NCI-H2107 (cell line): ENCODE results near the gene NUDT3.
"Not testable (repeated sequence)": the region's sequence is repeated elsewhere in the genome, so short reads cannot be mapped to it uniquely, and the experiment has no call there.

Source experiments
- DNase-seq: peaks from one replicate; lab custom pipeline; 2025; lab: John Stamatoyannopoulos, UW

The NUDT3 gene

DNA sequence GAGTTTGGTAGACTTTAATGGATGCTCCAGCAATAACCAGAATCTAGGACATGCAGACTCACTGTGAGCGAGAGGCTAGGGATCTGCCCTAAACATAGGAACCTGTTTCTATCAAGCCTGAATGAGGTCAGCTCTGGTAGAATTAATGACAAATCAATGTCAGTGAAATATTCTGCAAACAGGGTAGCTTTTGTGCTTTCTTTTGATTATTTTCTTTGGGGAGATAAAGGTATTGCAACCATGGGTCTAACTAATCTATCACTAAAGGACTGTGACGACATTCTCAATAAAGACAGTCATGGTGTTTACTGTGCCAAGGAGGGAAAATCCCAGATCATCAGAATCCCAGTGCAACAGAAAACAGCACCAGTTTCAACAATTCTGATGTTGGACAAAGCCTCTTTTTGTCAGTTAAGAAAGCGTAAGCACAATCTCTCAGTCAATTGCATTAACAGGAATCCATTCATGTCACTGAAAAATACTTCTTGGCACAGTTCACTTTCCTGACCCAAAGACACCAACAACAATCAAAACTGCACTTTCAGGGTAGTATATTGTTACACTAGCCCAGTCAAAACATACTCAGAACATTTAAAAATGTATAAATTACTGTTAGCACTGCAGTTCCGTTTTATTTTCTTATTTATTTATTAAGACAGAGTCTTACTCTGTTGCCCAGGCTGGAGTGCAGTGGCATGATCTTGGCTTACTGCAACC, 106.9 kb downstream of the NUDT3 start:
- DNase-seq, result no peak

DNA sequence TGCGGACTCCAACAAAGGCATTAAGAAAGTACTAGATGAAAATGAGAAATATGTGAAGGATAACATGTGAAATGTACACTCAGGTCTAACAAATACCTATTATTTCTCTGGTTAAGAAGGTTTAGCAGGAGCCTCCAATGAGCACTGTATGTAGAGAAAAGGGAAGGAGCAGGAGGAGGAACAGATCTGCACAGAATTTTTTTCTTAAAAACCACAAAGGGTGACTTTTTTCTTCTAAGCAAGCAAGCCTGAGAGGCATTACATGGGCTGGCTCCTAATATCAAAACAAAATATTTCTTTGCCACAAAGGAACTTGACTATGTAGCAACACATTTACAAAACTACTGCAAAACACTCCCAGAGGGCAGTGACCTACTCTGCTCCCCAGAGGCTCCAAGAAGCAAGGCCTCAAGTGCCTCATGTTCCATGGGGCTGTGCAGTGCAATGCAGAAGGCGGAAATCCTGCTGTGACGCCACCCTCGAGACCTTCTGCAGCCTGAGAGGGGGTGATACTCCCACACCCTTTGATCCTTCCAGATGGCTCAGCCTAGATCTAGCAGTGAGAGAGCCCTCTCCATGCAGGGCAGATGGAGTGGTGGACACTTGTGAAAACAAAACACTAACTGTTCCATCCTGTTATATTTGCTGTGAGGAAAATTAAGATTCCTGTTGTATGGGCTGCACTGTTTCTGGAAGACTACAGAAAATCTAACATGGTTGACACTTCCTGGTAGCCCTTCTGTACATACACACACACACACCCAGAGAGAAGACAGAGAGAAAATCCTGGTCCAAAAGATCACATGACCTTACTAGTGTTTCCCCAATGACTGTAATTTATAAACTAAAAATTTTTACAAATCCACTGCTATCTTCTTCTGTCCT, 107.7 kb downstream of the NUDT3 start:
- DNase-seq, result no peak

DNA sequence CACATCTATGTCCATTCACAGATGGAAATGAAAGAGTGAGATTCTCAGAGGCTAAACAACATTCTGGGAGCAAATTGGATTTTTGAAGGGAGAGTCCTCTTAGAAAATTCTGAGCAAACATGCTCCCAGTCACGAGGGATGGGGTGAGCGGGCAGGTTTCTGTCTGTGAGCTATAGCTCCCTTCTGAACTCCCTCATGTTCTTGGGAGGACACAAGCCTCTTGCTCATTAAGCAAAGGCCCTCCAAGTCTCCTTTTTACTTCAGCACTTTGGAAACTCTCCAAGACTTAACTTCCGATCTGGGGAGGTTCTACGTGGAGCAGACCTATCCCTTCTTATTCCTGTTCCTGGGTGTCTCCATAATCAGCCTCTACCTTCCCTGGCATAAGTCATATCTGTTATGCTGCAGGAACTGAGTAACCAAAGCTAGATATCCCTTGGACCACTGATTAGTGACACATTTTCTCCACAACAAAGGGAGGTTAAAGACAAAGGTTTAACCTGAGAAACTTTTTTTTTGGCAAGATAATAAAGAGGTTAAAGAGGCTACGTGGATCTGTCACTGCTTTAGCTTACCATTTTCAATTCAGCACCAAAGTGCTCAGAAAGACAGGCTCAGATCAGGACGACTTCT, 110.7 kb downstream of the NUDT3 start:
- DNase-seq, result no peak

DNA sequence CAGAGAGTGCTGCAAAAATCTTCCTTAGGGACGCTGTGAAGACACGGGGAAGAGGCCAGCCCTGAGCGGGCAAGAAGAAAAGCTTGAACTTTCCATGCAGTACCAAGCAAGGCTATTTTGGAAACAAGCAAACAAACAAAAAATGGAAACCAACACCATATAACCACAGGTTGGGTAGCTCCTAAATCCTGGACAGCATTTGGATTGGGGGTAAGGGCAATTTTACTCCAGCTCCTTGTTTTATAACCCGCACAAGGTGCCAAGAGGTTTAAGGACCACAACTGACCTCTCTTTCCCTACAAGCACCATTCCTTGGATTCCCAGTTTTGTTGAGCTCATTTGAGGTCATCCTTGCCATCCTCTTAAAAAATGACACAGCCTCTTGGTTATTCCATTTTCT, 112.3 kb downstream of the NUDT3 start:
- DNase-seq, result no peak

DNA sequence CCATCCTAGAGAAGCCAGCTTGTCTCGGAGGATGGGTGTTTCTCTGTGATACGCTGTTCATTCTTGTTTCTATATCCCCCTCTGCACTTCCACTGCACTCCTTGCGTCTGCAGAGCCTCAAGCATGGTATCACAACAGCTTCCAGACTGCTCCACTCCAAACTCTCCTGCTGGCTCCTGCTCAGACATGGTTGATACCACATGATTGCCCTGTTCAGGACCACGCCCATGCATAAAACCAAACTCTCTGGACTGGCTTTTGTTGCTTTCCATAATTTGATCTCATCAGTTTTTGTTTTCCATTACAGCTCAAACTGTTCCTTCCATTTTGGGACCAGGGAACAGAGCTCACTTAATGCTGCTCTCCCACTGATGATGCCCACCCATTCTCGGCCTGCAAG, 113.6 kb downstream of the NUDT3 start:
- DNase-seq, result no peak

DNA sequence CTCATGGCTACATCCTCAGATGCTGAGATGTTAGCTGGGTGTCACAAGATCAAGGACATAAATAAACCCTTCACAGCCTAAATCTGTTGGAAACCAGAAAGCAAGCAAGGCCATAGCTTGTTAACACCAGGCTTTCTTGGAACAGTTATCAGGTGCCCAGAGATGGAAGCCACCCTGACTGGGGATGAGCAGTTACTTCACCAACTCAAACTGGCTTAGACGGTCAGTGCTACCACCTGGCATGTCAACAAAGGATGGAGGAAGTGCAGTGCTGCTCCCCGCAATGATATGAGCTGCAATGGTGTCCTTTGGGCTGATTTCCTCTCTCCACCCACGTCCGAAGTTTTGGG, 114.7 kb downstream of the NUDT3 start:
- no peak for DNase-seq

DNA sequence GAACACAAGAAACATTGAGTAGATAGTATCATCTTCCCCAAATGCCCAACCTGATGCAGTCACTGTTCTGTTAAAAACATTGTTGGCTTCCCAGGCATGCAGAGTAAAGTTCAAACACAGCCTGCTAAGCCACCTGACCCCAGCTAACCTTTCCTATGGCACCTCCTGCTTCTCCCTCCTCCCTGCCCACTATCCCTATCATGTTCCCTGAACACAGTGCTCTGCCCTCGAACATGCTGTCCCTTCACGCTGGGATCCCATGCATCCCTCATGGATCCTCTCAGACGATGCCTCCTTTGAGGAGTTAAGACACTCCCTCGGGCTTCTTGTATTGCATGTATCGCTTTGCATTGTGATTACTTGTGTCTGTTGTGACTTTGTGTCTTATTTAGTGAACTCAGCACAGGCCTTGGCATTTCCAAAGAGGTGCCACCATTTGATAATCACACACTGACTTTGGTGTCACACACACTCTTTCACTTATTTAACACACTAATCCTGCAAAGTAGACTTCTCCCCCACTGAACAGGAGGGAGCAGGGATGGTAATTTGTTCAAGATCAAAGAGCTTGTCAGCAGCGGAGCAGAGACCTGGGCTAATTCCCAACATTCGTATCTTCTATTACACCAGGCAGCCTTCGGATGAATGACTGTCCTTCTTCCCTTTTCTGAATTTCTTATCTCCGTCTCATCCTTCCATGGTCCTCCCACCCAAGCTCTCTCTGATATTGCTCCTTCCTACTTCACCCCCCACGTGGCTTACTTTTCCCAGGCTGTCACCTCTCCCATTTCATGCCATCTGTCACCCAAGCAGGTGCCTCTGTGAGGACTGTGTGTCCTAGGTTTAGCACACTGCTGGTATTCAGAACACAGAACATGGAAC, 115.3 kb downstream of the NUDT3 start:
- no peak for DNase-seq

DNA sequence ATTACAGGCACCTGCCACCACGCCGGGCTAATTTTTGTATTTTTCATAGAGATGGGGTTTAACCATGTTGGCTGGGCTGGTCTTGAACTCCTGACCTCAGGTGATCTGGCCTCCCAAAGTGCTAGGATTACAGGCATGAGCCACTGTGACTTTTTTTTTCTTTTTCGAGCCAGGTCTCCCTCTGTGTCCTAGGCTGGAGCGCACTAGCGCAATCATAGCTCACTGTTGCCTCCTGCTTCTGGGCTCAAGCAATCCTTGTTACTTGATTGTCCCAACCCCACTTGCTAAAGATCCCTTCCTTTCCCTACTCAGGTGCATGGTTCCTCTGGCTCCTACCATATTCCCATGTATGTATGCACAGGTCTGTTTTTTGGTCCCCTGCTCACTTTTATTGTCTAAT, 116.3 kb downstream of the NUDT3 start:
- no peak for DNase-seq

DNA sequence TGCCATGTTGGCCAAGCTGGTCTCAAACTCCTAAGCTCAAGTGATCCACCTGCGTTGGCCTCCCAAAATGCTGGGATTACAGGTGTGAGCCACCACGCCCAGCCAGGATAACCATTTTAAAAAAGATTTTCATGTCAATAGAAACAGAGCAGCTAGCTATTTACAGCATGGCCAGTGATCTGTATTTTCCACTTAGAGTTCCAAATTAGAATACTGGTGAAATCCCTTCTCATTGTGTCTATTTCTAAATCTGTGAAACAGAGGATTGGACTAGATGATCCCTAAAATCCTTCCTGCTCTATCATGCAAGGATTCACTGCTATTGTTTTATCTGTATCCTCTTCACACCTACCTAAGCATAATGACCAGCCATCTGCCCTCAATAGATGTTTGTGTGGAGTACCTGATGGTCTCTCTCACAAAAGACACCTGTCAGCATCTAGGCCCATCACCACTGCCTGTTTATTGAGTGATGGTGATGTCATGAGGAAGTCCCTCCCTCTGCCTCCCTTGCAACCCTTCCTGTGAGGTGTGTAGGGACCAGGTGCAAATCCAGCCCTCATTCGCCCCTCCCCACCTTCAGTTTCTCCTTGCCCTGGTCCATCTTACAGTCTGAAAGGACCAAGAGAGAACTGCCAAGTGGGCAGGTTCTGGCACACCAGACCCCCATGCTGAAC, 117.2 kb downstream of the NUDT3 start:
- DNase-seq, result no peak

DNA sequence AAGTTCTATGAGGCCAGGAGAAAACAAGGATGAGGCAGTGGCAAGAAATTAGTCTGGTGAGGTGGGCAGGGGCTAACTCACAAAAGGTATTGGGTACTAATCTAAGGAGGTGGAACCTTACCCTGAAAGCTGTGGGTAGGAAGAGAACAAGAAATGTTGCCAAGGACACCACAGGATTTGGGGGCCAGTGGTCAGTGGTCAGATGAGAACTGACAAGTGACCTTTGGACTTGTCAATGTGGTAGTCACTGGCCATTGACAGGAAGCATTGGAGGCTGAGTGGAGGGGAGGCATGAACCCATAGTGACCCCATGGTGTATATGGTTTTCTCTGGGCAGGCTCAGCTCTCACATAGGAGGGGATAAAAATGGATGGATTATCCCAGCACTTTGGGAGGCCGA, 118.3 kb downstream of the NUDT3 start:
- no peak for DNase-seq

DNA sequence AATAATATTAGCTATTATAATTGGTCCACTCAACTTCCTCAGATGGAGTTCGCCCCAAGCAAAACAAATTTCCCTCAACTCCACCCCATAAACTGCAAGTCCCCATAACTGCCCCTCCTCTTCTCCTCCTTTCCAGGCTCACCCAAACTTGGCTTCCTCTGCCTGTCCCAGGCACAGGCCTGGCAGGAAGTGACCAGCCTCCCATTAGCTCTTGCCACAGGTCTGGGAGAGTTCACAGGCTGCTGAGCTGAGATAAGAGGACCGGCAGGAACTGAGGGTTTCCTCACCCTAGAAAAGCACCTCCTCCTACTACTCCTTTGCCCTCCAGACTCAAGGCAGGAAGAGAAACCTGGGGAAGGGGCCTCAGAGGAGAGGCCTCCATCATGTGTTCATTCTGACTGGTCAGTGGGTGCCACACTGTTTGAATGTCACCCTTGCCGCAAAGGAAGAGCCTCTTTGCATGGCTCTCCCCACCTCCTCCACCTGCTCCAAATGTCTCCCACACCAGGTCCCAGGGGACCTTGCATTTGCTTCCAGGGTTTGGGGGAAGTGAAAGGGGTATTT, 119.1 kb downstream of the NUDT3 start:
- no peak for DNase-seq

DNA sequence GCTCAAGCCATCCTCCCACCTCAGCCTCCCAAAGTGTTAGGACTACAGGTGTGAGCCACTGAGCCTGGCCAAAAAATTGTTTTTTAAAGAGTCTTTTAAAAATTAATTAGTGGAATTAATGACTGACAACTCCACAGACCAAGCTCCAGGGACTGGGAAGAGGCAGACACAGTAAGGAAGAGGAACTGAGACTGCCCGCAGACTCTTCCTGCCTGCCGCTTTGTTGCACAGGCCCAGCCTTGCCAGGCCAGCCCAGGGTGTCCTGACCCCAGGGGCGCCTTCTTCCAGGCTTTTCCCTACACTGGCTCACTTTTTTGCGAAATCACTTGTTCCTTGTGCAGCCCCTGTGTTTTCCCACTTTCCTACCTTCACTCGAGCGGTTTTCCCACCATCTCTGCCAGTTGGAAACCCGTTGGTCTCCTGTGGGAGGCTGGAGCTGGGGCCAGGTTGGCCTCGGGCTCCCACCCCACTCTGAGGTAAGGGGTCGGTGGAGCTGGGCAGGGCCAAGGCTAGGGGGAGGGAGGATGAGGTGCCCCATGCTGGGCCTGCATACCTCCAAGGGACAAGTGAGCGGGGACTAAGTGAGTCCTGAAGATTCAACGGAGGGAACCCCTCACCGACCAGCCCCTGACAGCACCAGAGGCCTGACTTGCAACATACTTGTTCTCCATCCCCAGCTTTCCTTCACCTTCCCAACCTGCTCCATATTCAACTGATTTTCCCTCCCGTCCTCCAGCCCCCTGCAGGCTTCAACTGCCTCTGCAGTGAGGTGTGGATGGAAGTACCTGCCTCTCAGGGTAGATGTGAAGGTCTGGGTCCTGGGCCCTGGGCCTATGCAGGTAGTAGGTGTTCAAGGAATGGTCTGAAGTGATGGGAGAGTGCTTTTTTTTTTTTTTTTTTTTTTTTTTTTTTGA, 120.2 kb downstream of the NUDT3 start:
- DNase-seq, result no peak

DNA sequence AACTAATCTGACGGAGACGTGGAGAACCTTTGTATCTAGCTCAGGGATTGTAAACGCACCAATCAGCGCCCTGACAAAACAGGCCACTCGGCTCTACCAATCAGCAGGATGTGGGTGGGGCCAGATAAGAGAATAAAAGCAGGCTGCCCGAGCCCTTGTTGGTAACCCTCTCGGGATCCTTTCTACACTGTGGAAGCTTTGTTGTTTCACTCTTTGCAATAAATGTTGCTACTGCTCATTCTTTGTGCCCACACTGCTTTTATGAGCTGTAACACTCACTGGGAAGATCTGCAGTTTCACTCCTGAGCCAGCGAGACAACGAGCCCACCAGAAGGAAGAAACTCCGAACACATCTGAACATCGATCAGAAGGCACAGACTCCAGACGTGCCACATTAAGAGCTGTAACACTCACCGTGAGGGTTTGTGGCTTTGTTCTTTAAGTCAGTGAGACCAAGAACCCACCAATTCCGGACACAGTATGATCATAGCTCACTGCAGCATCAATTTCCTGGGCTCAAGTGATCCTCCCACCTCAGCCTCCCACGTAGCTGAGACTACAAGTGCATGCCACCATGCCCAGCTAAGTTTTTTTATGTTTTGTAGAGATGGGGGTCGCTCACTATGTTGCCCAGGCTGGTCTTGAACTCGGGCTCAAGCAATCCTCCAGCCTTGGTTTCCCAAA, 122.7 kb downstream of the NUDT3 start:
- not testable (repeated sequence) for DNase-seq

DNA sequence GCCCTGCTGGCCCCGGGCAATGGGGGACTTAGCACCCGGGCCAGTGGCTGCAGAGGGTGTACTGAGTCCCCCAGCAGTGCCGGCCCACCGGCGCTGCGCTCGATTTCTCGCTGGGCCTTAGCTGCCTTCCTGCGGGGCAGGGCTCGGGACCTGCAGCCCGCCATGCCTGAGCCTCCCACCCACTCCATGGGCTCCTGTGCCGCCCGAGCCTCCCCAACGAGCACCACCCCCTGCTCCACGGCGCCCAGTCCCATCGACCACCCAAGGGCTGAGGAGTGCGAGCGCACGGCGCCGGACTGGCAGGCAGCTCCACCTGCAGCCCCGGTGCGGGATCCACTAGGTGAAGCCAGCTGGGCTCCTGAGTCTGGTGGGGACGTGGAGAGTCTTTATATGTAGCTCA, 123.3 kb downstream of the NUDT3 start:
- DNase-seq, result not testable (repeated sequence)

DNA sequence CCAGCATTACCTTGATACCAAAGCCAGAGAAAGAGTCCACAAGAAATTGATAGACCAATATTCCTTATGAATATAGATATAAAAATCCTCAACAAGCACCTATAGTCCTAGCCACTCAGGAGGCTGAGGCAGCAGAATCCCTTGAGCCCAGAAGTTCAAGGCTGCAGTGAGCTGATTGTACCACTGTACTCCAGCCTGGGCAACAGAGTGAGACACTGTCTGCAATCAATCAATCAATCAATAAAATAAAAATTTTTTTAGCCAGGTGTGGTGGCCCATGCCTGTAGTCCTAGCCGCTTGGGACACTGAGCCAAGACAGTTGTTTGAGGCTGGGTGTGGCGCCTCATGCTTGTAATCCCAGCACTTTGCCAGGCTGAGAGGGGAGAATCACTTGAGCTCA, 124.7 kb downstream of the NUDT3 start:
- DNase-seq, result no peak

DNA sequence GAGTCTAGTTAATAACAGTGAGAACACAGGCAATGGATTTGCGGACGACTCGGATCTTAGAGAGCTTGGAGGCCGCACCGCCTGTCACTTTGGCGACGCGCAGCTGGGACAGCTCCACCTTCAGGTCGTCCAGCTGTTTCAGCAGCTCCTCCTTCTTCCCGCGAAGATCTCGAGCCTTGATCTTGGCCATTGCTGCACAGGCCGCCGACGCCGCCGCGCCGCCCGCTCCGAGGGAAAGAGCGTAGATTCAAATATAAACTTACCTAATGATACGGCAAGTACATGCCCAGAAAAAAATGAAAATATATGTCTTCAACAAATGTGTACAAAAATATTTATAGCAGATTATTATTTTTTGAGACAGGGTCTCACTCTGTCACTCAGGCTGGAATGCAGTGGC, 129.0 kb downstream of the NUDT3 start:
- DNase-seq, result not testable (repeated sequence)

DNA sequence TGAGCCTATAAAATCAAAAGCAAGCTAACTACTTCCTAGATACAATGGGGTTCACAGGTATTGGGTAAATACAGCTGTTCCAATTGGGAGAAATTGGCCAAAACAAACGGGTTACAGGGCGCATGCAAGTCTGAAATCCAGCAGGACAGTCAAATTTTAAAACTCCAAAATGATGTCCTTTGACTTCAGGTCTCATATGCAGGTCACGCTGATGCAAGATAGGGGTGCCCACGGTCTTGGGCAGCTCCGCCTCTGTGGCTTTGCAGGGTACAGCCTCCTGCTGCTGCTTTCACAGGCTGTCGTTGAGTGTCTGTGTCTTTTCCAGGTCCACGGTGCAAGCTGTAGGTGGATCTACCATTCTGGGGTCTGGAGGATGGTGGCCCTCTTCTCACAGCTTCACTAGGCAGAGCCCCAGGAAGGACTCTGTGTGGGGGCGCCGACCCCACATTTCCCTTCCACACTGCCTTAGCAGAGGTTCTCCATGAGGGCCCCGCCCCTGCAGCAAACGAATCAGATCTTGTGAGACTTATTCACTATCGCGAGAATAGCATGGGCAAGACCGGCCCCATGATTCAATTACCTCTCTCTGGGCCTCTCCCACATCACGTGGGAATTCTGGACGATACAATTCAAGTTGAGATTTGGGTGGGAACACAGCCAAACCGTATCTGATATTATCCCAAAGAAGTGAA, 131.7 kb downstream of the NUDT3 start:
- no peak for DNase-seq

DNA sequence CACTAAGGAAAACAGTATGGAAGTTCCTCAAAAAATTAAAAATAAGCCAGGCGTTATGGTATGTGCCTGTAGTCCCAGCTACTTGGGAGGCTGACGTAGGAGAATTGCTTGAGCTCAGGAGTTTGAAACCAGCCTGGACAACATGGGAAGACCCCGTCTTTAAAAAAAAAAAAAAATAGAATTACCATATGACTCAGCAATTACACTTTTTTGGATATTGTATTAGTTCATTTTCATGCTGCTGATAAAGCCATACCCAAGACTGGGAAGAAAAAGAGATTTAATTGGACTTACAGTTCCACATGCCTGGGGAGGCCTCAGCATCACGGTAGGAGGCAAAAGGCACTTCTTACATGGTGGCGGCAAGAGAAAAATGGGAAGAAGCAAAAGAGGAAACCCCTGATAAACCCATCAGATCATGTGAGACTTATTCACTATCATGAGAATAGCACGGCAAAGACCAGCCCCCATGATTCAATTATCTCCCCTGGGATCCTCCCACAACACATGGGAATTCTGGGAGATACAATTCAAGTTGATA, 132.9 kb downstream of the NUDT3 start:
- no peak for DNase-seq

DNA sequence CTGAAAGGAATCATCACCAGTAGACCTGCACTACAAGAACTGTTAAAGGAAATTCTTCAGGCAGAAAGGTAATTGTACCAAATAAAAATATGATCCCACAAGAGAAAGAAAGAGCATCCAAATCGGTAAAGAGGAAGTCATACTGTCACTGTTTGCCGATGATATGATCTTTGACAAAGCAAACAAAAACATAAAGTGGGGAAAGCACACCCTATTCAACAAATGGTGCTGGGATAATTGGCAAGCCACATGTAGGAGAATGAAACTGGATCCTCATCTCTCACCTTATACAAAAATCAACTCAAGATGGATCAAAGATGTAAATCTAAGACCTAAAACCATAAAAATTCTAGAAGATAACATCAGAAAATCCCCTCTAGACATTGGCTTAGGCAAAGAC, 140.1 kb downstream of the NUDT3 start:
- not testable (repeated sequence) for DNase-seq
